ENCODE results near the gene FLNB.

FLNB gene

DNA sequence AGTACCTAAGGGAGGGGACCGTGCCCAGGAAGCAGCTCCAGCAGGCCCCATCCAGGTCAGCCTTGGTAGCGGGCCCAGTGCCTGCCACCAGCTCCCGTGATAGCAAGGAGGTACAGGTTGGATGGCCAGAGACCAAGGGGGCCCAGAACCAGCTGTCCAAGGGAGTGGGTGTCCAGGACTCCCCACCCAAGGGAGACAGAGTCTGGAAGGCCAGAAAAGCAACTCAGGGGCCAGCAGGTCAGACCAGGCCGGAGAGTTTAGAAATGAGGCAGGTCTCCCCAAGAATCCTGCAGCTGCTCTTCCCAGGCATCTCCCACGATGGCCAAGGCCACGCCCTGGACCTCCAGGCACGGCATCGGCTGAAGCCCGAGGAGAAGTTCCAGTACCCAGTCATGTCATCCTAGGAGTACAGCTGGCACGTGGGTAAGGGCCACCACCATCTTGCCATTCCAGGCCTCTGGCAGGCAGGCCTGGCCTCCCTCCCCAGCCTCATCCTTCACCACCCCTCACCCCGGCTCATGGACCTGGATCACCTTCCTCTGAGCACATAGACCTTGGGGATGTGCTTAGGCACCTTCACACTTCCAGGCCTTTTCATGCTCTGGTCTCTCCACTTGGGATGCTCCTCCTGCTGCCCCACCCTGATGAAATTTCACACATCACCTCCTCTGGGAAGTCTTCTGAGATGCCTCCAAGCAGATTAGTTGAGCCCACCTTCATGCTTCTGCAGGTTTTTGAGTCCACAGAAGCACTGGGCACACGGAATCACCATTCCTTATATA, 172.1 kb downstream of the FLNB start:
- TF ChIP-seq, protein P1, sequence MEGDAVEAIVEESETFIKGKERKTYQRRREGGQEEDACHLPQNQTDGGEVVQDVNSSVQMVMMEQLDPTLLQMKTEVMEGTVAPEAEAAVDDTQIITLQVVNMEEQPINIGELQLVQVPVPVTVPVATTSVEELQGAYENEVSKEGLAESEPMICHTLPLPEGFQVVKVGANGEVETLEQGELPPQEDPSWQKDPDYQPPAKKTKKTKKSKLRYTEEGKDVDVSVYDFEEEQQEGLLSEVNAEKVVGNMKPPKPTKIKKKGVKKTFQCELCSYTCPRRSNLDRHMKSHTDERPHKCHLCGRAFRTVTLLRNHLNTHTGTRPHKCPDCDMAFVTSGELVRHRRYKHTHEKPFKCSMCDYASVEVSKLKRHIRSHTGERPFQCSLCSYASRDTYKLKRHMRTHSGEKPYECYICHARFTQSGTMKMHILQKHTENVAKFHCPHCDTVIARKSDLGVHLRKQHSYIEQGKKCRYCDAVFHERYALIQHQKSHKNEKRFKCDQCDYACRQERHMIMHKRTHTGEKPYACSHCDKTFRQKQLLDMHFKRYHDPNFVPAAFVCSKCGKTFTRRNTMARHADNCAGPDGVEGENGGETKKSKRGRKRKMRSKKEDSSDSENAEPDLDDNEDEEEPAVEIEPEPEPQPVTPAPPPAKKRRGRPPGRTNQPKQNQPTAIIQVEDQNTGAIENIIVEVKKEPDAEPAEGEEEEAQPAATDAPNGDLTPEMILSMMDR (IDR thresholded peaks at IDR 0.05) = no peak
- Histone ChIP-seq H3K27me3 (peaks cover 23% of the 10 kb centered on the region), H3K27ac (no peak overlapping the region), H3K4me3 (ENCODE audit: low read depth in 1 of 2, low read length in 1 of 2) (no peak overlapping the region), H3K4me1 (ENCODE audit: control insufficient read depth in 1 of 2, insufficient read depth in 1 of 2, low read depth in 1 of 2, low read length in 1 of 2) (peaks cover 8 to 9% of the 10 kb centered on the region in 2 experiments), H3K9me3 (no peaks in the 10 kb centered on the region), H3K36me3 (no peaks in the 10 kb centered on the region)

DNA sequence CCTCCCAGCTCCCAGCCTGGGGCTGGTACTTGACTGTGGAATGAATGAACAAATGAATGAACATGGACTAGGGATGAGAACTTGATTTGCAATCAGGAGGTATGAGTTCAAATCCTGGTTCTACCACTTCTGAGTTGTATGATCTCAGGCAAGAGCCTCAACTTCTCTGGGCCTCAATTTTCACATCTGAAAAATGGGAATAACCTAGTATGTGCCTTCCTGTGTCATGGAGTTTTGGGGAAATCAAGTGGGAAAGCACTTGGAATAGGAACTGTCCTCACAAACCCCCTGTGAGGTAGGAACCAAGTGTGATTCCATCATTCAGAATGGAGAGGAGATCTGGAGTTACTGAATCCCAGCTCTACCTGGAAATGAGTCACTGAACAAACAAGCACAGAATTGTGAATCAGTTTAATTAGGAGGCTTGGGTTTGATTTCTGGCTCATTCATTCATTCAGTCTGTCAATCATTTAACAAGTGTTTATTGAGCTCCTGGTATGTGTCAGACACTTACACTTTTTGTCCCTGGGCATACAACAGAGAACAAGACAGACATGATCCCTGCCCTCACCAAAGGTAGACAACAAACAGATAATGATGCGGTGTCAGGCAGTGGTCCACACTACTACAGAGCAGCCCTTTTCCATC, 172.8 kb downstream of the FLNB start:
- TF ChIP-seq, protein P1 (IDR thresholded peaks at IDR 0.05) = no peak
- H3K4me3 ChIP-seq (ENCODE audit: low read depth in 1 of 2, low read length in 1 of 2) = no peak overlapping the region
- H3K27me3 ChIP-seq = peaks cover 17% of the 10 kb centered on the region
- H3K9me3 ChIP-seq = no peaks in the 10 kb centered on the region
- H3K27ac ChIP-seq = peak overlapping the region; percentile 63
- H3K4me1 ChIP-seq (ENCODE audit: control insufficient read depth in 1 of 2, insufficient read depth in 1 of 2, low read depth in 1 of 2, low read length in 1 of 2) = peaks cover 8 to 9% of the 10 kb centered on the region in 2 experiments
- H3K36me3 ChIP-seq = no peaks in the 10 kb centered on the region

DNA sequence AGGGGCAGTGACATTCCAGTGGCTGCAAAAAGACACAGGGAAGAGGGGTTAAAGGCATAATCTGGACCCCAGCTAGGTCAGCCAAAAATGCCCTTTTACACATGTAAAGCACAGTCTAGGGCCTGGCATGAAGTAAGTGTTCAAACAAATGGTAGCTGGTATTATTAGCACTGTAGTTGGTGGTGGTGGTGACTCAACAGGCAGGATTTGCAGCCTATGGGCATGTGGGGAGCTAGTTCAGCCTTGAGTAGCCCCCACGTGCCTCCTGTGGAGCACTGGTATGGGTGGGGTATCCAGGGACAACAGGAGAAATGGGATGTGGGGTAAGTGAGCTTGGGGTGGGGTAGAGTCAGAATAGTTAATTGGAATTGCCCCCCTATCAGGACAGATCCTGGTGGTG, 175.0 kb downstream of the FLNB start:
- TF ChIP-seq, protein P1 (IDR thresholded peaks at IDR 0.05) = no peak
- Histone ChIP-seq H3K27ac (no peak overlapping the region), H3K27me3 (peaks cover 8% of the 10 kb centered on the region), H3K4me3 (ENCODE audit: low read depth in 1 of 2, low read length in 1 of 2) (no peak overlapping the region), H3K4me1 (ENCODE audit: control insufficient read depth in 1 of 2, insufficient read depth in 1 of 2, low read depth in 1 of 2, low read length in 1 of 2) (peaks cover under 1% of the 10 kb centered on the region in 2 experiments), H3K9me3 (no peaks in the 10 kb centered on the region), H3K36me3 (no peaks in the 10 kb centered on the region)

DNA sequence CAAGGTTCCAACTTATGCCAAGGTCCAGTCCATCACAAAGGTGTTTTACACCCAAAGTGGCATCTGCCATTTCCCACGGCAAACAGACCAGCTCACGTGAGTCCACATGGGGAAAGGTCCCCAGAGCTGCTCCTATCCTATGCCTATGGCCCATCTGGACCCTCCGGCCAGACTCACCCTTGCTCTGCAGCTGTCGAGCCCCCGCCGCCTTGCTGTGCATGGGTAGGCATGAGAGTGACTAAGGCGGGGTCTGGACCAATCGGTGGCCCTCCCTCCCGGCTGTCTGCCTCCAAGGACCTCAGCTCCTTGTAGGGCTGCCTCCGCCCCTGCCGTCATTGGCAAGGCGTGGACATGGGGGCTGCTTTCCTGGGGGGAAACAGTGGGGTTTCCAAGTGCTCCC, 175.7 kb downstream of the FLNB start:
- Histone ChIP-seq H3K4me3 (ENCODE audit: low read depth in 1 of 2, low read length in 1 of 2) (no peak overlapping the region), H3K27ac (no peak overlapping the region), H3K9me3 (no peaks in the 10 kb centered on the region), H3K27me3 (peaks cover 1% of the 10 kb centered on the region), H3K4me1 (ENCODE audit: control insufficient read depth in 1 of 2, insufficient read depth in 1 of 2, low read depth in 1 of 2, low read length in 1 of 2) (no peaks in the 10 kb centered on the region), H3K36me3 (no peaks in the 10 kb centered on the region)
- TF ChIP-seq, protein P1 (IDR thresholded peaks at IDR 0.05) = no peak

DNA sequence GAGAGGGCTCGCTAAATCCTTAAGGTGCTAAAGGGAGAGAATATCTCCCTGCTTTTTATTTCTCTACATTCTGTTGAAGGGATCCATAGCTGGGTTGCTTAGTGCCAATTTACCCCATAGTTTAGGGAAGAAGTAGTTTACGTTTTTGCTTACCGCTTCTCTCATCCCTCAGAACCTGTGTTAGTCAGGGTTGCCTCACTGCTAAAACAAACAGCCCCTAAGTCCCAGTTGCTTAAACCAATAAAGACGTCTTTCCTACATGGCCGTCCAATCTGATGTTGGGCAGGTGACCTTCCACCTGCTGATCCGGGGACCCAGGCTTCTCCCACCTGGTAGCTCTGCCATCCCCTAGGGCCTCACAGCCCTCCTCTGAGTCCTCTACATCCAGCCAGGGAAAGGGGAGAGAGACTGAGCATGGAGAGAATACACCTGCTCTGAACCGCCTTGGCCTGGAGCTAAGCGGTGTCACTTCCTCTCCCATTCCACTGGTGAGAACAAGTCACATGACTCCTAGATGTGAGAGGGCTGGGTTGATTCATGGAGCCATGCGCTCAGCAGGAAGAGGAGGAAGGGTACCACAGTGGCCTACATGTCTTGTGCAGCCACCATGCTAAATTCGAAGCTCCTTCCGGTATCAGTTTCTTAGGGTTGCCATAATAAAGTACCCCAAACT, 176.2 kb downstream of the FLNB start:
- H3K36me3 ChIP-seq = no peaks in the 10 kb centered on the region
- H3K9me3 ChIP-seq = no peaks in the 10 kb centered on the region
- H3K4me1 ChIP-seq (ENCODE audit: control insufficient read depth in 1 of 2, insufficient read depth in 1 of 2, low read depth in 1 of 2, low read length in 1 of 2) = no peaks in the 10 kb centered on the region
- TF ChIP-seq, protein P1 (IDR thresholded peaks at IDR 0.05) = no peak
- H3K27ac ChIP-seq = no peak overlapping the region
- H3K27me3 ChIP-seq = no peaks in the 10 kb centered on the region
- no peak overlapping the region for H3K4me3 ChIP-seq (ENCODE audit: low read depth in 1 of 2, low read length in 1 of 2)
